Vagina (tissue), 2 donors: ENCODE results near the gene DDA1.

Source experiments
- CTCF ChIP-seq, 3 experiments: fragments of 450-650 bp in 2 of 3; fragments of 200-600 bp in 1 of 3; sonication (generic) in 1 of 3; IDR thresholded peaks; one replicate each; pipeline ENCODE4 v1.5.1; 2017 to 2019; ENCODE audit warnings: antibody characterized with exemption in 3 of 3, mild to moderate bottlenecking in 2 of 3, moderate library complexity in 2 of 3
- POLR2A ChIP-seq, 2 donors: fragments of 450-650 bp; IDR thresholded peaks; one replicate each; pipeline ENCODE4 v1.6.1; 2017; ENCODE audit warnings: antibody characterized with exemption in 2 of 2, mild to moderate bottlenecking in 2 of 2, moderate library complexity in 2 of 2
- POLR2AphosphoS5 ChIP-seq, 2 donors: sonication (generic); formaldehyde crosslinking; IDR thresholded peaks; one replicate each; pipeline ENCODE4 v1.9.0; 2017; ENCODE audit warnings: antibody characterized with exemption in 2 of 2, mild to moderate bottlenecking in 2 of 2, low read depth in 1 of 2; ENCODE audit not compliant: insufficient read depth in 1 of 2

GRCh38 chr19:17304386-17305215 is 4.8 kb upstream of the DDA1 start:
- TF ChIP-seq CTCF (IDR thresholded peaks at IDR 0.05) (no peak), POLR2AphosphoS5 (IDR thresholded peaks at IDR 0.05; ENCODE audit: insufficient read depth in 1 of 2, low read depth in 1 of 2) (no peak), POLR2A (IDR thresholded peaks at IDR 0.05) (no peak)
